ENCODE data around the gene COL12A1. TPM values are rescaled to one million over a fixed set of nuclear protein-coding genes. Genes with fewer than 3 reads are reported as not detected.

Gene COL12A1
- total and polyA plus RNA-seq, 10 of the 15 experiments (the other 5 are each of a cell fraction or from before 2014, with no cell fraction given): under 0.01 to 0.69 (median 0.11) TPM; not detected in 6

DNA sequence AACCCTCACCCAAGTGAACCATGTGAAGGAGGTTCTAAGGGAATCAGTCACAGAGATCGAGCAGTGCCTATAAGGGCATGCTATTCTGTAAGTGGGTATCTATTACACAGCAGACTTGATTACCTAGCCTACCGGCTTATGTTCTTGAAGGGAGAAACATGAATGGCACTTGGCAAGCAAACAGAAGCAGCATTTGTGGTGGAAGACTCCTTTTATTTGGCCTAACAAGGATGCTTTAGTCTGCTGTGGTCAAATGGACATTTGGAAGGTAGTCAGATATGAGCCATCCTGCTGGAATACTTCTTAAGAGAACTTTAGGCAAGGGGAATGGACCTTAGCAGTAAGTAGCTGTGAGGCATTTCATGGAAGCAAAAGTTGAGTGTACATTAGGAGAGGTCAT is 126.3 kb downstream of the COL12A1 start:
- ATAC-seq (no peak), FAIRE-seq (no peak), DNase-seq (ENCODE audit: low read depth, low spot score) (no peak)
- H3K9ac ChIP-seq (ENCODE audit: control insufficient read depth, insufficient read depth, low read length): no peak overlapping the region
- H2AFZ ChIP-seq (ENCODE audit: control insufficient read depth, low read depth, low read length): no peak overlapping the region
- 17% methylated on average over 2 of the region's 2 CpGs for WGBS (ENCODE audit: insufficient coverage, insufficient replicate concordance, low lambda C conversion rate, missing lambda C conversion rate)
- peaks cover 0 to 8% of the 10 kb centered on the region in 2 experiments; a peak in 1 of 4 replicates for H3K27me3 ChIP-seq (replicated peaks in 1 of 2; ENCODE audit: control insufficient read depth in 2 of 2, insufficient read depth in 2 of 2, low read length in 1 of 2)
- in situ Hi-C loops (cut with MboI) (no loop called here), intact Hi-C loops (cut with micrococcal nuclease; ENCODE audit: unreplicated experiment) (no loop called here)
- BruUV-seq (replicated peaks): no TSS peak
- ChIA-PET CTCF (interaction anchor here (0.6 kb wide), 1 partner anchor 1035 kb away, joined by 4 read pairs; no protein-coding TSS in a partner anchor), POLR2A (no interaction called here), SMC1A (ENCODE audit: uncharacterized antibody, unreplicated experiment) (no interaction called here), RAD21 (ENCODE audit: unreplicated experiment) (no interaction called here)
- no peaks in the 10 kb centered on the region for H3K4me1 ChIP-seq (ENCODE audit: control insufficient read depth, insufficient read depth, low read length)
- no peak overlapping the region for H3K4me2 ChIP-seq (ENCODE audit: control insufficient read depth, insufficient read depth)
- H3K27ac ChIP-seq (ENCODE audit: control insufficient read depth, insufficient read depth): no peak overlapping the region
- H3K36me3 ChIP-seq (ENCODE audit: control insufficient read depth in 2 of 2, insufficient read depth in 2 of 2, low read length in 1 of 2): no peaks in the 10 kb centered on the region
- H3K4me3 ChIP-seq: no peak overlapping the region
- no peaks in the 10 kb centered on the region for H4K20me1 ChIP-seq (ENCODE audit: control insufficient read depth, insufficient read depth)
- no peaks in the 10 kb centered on the region for H3K9me3 ChIP-seq (replicated peaks; ENCODE audit: control insufficient read depth, insufficient read depth, low read length)
- no peaks in the 10 kb centered on the region for H3K79me2 ChIP-seq (ENCODE audit: control insufficient read depth, insufficient read depth, low read length)
- TF ChIP-seq, protein P1, sequence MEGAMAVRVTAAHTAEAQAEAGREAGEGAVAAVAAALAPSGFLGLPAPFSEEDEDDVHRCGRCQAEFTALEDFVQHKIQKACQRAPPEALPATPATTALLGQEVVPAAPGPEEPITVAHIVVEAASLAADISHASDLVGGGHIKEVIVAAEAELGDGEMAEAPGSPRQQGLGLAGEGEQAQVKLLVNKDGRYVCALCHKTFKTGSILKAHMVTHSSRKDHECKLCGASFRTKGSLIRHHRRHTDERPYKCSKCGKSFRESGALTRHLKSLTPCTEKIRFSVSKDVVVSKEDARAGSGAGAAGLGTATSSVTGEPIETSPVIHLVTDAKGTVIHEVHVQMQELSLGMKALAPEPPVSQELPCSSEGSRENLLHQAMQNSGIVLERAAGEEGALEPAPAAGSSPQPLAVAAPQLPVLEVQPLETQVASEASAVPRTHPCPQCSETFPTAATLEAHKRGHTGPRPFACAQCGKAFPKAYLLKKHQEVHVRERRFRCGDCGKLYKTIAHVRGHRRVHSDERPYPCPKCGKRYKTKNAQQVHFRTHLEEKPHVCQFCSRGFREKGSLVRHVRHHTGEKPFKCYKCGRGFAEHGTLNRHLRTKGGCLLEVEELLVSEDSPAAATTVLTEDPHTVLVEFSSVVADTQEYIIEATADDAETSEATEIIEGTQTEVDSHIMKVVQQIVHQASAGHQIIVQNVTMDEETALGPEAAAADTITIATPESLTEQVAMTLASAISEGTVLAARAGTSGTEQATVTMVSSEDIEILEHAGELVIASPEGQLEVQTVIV (IDR thresholded peaks at IDR 0.05; ENCODE audit: borderline replicate concordance, partially characterized antibody): no peak
- no peak for TF ChIP-seq SREBF1 (IDR thresholded peaks at IDR 0.05; ENCODE audit: low read length)
- TF ChIP-seq ATF7 (IDR thresholded peaks at IDR 0.05; ENCODE audit: low read depth): no peak
- TF ChIP-seq NBN (IDR thresholded peaks at IDR 0.05): no peak
- TF ChIP-seq NFIC (IDR thresholded peaks at IDR 0.05; ENCODE audit: low read depth, low read length): no peak
- TF ChIP-seq, protein P2, sequence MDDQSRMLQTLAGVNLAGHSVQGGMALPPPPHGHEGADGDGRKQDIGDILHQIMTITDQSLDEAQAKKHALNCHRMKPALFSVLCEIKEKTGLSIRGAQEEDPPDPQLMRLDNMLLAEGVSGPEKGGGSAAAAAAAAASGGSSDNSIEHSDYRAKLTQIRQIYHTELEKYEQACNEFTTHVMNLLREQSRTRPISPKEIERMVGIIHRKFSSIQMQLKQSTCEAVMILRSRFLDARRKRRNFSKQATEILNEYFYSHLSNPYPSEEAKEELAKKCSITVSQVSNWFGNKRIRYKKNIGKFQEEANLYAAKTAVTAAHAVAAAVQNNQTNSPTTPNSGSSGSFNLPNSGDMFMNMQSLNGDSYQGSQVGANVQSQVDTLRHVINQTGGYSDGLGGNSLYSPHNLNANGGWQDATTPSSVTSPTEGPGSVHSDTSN (IDR thresholded peaks at IDR 0.05; ENCODE audit: insufficient replicate concordance, low read depth, low read length): no peak
- no peak for TF ChIP-seq HSF1 (IDR thresholded peaks at IDR 0.05; ENCODE audit: low read depth, low read length)
- TF ChIP-seq, protein P3, sequence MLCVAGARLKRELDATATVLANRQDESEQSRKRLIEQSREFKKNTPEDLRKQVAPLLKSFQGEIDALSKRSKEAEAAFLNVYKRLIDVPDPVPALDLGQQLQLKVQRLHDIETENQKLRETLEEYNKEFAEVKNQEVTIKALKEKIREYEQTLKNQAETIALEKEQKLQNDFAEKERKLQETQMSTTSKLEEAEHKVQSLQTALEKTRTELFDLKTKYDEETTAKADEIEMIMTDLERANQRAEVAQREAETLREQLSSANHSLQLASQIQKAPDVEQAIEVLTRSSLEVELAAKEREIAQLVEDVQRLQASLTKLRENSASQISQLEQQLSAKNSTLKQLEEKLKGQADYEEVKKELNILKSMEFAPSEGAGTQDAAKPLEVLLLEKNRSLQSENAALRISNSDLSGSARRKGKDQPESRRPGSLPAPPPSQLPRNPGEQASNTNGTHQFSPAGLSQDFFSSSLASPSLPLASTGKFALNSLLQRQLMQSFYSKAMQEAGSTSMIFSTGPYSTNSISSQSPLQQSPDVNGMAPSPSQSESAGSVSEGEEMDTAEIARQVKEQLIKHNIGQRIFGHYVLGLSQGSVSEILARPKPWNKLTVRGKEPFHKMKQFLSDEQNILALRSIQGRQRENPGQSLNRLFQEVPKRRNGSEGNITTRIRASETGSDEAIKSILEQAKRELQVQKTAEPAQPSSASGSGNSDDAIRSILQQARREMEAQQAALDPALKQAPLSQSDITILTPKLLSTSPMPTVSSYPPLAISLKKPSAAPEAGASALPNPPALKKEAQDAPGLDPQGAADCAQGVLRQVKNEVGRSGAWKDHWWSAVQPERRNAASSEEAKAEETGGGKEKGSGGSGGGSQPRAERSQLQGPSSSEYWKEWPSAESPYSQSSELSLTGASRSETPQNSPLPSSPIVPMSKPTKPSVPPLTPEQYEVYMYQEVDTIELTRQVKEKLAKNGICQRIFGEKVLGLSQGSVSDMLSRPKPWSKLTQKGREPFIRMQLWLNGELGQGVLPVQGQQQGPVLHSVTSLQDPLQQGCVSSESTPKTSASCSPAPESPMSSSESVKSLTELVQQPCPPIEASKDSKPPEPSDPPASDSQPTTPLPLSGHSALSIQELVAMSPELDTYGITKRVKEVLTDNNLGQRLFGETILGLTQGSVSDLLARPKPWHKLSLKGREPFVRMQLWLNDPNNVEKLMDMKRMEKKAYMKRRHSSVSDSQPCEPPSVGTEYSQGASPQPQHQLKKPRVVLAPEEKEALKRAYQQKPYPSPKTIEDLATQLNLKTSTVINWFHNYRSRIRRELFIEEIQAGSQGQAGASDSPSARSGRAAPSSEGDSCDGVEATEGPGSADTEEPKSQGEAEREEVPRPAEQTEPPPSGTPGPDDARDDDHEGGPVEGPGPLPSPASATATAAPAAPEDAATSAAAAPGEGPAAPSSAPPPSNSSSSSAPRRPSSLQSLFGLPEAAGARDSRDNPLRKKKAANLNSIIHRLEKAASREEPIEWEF (IDR thresholded peaks at IDR 0.05; ENCODE audit: insufficient replicate concordance, low read depth, low read length): no peak
- TF ChIP-seq MTA3 (IDR thresholded peaks at IDR 0.05; ENCODE audit: borderline replicate concordance, low read length): no peak
- TF ChIP-seq TBL1XR1 (IDR thresholded peaks at IDR 0.05; ENCODE audit: low read depth, low read length): no peak
- no peak for TF ChIP-seq MXI1 (IDR thresholded peaks at IDR 0.05; ENCODE audit: low read depth, low read length)
